Pancreas (tissue), 10 donors: ENCODE data around the gene WDR5. TPM values are rescaled to one million over a fixed set of nuclear protein-coding genes. Genes with fewer than 3 reads are reported as not detected.

Experiments used
- ATAC-seq, 4 donors: fragments of 200-7000 bp; cut with Tn5 transposase; one replicate each; pipeline versions ENCODE4 v1.8.0 to v1.9.1; 2020; ENCODE audit warnings: mild to moderate bottlenecking in 4 of 4, moderate library complexity in 4 of 4
- DNase-seq, 6 donors: peaks; one replicate each; pipeline ENCODE4 v3.0.0-alpha.2; 2020
- FAIRE-seq: peaks from 2 replicates; lab custom pipeline; 2012; peaks lifted over from hg19 to GRCh38; lab: Jason Lieb, UNC
- H3K27ac ChIP-seq, 4 donors: fragments of 200-600 bp; sonication (generic); 1 replicate in 3 of 4; 2 replicates in 1 of 4; pipeline versions ENCODE4 v1.5.0 to v1.8.0; 2020
- H3K27me3 ChIP-seq, 4 donors: fragments of 200-600 bp; one replicate each; pipeline ENCODE4 v1.8.0; 2021
- H3K36me3 ChIP-seq, 3 donors: fragments of 200-600 bp; sonication (generic) in 1 of 3; one replicate each; pipeline versions ENCODE4 v1.5.0 to v1.8.0; 2020 to 2021
- H3K4me1 ChIP-seq, 3 donors: fragments of 200-600 bp; one replicate each; pipeline ENCODE4 v1.8.0; 2021
- H3K4me3 ChIP-seq, 4 donors: fragments of 200-600 bp; sonication (generic) in 2 of 4; one replicate each; pipeline versions ENCODE4 v1.5.0 to v1.8.0; 2020 to 2021
- H3K9me3 ChIP-seq, 4 donors: fragments of 200-600 bp; one replicate each; pipeline ENCODE4 v1.8.0; 2021
- WGBS, 2 donors: extraction: QIAGEN DNeasy Blood & Tissue Kit; methylation state at CpG; one replicate each; pipeline ENCODE4 v1.1.7; 2013; 5-methylcytosine and 5-hydroxymethylcytosine counted together
- intact Hi-C, 3 donors: fragments of 100-400 bp; cut with DNase I; formaldehyde crosslinking; loops; one replicate each; pipeline versions ENCODE4 v1.11.1 to v1.14.2; 2022
- polyA plus RNA-seq, 2 donors: library from polyadenylated mRNA; stranded (reverse); fragments of 200-250 nt; gene quantifications; one replicate each; pipeline ENCODE4 v1.2.3, GENCODE V29; 2013
- total RNA-seq, 6 donors: library from RNA; stranded (reverse); fragmentation: NEBNext Ultra II Directional in 4 of 6; extraction: Animal tissue kit (Norgen Biotek cat#: 25700) in 4 of 6; gene quantifications; one replicate each; pipeline versions ENCODE4 v1.2.1 to v1.2.4, GENCODE V29; 2021 to 2023
- TF ChIP-seq, protein P1 (sequence below), 4 donors: fragments of 200-600 bp; sonication (generic) in 3 of 4; IDR thresholded peaks; one replicate each; pipeline versions ENCODE4 v1.5.0 to v1.8.0; 2021; ENCODE audit warnings: antibody characterized with exemption in 4 of 4
- donor health status: healthy with polysubstance abuse.
- donor health status: DM: no; HTN: no; CAD: no; lungs with moderate emphysema.
- donor health status: DM: no; HTN: no; CAD: no.
- donor health status: control.
- donor health status: control.
- donor health status: Bipolar disorder and iron deficiency.
- donor health status: DM: yes; HTN: yes; CAD: no.
- donor health status: DM: no; HTN: no; CAD: no.
- donor health status: DM: no; HTN: no; CAD: no.
- donor health status: DM: yes; HTN: yes; CAD: no.

Gene WDR5
- total and polyA plus RNA-seq, 8 donors: 14.0 to 26.1 (median 16.5) TPM

DNA sequence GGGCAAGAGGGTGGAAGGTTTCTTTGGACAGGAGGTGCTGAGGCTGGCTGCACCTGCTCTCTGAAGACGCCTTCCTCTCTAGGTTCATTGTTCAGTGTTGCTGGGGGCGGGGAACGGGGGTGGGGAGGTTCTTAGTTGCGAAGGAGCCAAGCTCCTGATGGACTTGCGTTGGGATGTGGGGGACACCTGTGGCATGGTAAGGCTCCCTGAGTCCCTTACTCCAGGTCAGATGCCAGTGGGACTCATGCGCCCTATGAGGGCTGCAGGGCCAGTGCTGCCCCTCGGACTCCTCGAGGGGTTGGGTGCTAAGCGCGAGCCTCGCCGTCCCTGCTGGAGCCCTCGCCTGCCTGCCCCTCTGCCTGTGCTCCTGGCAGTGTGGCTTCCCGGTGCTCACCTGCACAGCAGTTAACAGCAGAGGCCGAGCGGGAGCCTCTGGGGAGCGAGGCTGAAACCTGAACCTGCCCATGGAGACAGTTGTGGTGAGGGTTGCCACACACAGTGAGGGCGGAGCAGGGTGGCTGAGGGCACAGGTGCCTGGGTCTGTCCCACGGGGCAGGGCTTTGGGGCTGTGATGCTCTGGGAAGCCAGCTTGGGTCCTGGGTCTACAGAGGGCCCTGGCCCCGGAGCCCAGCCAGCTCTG is 23.0 kb downstream of the WDR5 start:
- H3K36me3 ChIP-seq: peaks cover 2 to 46% (median 31%) of the 10 kb centered on the region in 3 donors
- FAIRE-seq (no peak), DNase-seq (peak in 1 of 6 donors; percentile 71), ATAC-seq (no peak)
- intact Hi-C loops: no loop called here
- no peak overlapping the region for H3K27ac ChIP-seq
- peaks cover 0 to 6% (median 0%) of the 10 kb centered on the region in 3 donors for H3K4me1 ChIP-seq
- 94 to 95% methylated on average over 20 of the region's 20 CpGs for WGBS, 2 donors
- H3K9me3 ChIP-seq: no peaks in the 10 kb centered on the region
- H3K27me3 ChIP-seq: no peaks in the 10 kb centered on the region
- TF ChIP-seq, protein P1, sequence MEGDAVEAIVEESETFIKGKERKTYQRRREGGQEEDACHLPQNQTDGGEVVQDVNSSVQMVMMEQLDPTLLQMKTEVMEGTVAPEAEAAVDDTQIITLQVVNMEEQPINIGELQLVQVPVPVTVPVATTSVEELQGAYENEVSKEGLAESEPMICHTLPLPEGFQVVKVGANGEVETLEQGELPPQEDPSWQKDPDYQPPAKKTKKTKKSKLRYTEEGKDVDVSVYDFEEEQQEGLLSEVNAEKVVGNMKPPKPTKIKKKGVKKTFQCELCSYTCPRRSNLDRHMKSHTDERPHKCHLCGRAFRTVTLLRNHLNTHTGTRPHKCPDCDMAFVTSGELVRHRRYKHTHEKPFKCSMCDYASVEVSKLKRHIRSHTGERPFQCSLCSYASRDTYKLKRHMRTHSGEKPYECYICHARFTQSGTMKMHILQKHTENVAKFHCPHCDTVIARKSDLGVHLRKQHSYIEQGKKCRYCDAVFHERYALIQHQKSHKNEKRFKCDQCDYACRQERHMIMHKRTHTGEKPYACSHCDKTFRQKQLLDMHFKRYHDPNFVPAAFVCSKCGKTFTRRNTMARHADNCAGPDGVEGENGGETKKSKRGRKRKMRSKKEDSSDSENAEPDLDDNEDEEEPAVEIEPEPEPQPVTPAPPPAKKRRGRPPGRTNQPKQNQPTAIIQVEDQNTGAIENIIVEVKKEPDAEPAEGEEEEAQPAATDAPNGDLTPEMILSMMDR (IDR thresholded peaks at IDR 0.05): no peak
- no peak overlapping the region for H3K4me3 ChIP-seq

- no peak overlapping the region for H3K27ac ChIP-seq
- peaks cover 2 to 42% (median 30%) of the 10 kb centered on the region in 3 donors for H3K36me3 ChIP-seq
- TF ChIP-seq, protein P1 (IDR thresholded peaks at IDR 0.05): no peak
- DNase-seq (no peak), FAIRE-seq (no peak), ATAC-seq (no peak)
- 91 to 94% methylated on average over 20 of the region's 20 CpGs for WGBS, 2 donors
- intact Hi-C loops: no loop called here
- no peak overlapping the region for H3K4me3 ChIP-seq
- no peaks in the 10 kb centered on the region for H3K9me3 ChIP-seq
- no peaks in the 10 kb centered on the region for H3K27me3 ChIP-seq
- H3K4me1 ChIP-seq: peaks cover 0 to 6% (median 0%) of the 10 kb centered on the region in 3 donors
These were observed 23.8 kb downstream of the WDR5 start for GRCh38 chr9:134159566-134160245.

DNA sequence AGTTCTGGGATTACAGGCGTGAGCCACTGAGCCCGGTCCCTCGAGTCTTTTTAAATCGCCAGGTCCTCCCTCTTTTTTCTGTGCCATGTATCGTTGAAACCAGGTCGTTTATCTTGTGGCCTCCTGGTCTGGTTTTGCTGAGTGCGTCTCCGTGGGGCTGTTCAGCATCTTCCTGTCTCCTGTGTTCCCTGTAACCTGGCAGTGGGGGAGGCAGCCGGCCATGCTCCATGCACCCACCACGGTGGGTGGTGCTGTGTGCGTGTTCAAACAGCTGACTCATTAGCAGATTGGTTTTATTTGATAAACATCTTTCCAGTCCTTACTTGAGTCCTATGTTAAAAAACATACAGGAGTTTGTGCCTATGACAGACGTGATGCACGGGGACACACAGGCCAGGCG is 25.8 kb downstream of the WDR5 start:
- 88 to 91% methylated on average over 14 of the region's 14 CpGs for WGBS, 2 donors
- peaks cover 0 to 23% (median 14%) of the 10 kb centered on the region in 3 donors for H3K36me3 ChIP-seq
- TF ChIP-seq, protein P1 (IDR thresholded peaks at IDR 0.05): no peak
- no peak overlapping the region for H3K27ac ChIP-seq
- no peaks in the 10 kb centered on the region for H3K9me3 ChIP-seq
- DNase-seq (no peak), FAIRE-seq (no peak), ATAC-seq (no peak)
- H3K27me3 ChIP-seq: no peaks in the 10 kb centered on the region
- H3K4me3 ChIP-seq: no peak overlapping the region
- intact Hi-C loops: no loop called here
- H3K4me1 ChIP-seq: peaks cover 0 to 12% (median 0%) of the 10 kb centered on the region in 3 donors

- Histone ChIP-seq H3K4me1 (peaks cover 0 to 12% (median 0%) of the 10 kb centered on the region in 3 donors), H3K36me3 (peaks cover 0 to 16% (median 7%) of the 10 kb centered on the region in 3 donors), H3K9me3 (no peaks in the 10 kb centered on the region), H3K4me3 (no peak overlapping the region), H3K27me3 (no peaks in the 10 kb centered on the region), H3K27ac (no peak overlapping the region)
- TF ChIP-seq, protein P1 (IDR thresholded peaks at IDR 0.05): no peak
- 92 to 93% methylated on average over 9 of the region's 9 CpGs for WGBS, 2 donors
- FAIRE-seq (no peak), DNase-seq (no peak), ATAC-seq (no peak)
- intact Hi-C loops: no loop called here
These were observed 26.4 kb downstream of the WDR5 start for GRCh38 chr9:134162212-134162775.
